Neural cell (in vitro differentiated cells): ENCODE data around the gene GNAQ. TPM values are rescaled to one million over a fixed set of nuclear protein-coding genes. Genes with fewer than 3 reads are reported as not detected.

ENCODE experiments used
- H2AFZ ChIP-seq: fragments of 200-600, 300-800 bp; sonication (generic), shearing (Covaris generic); 2 replicates; pipeline ENCODE4 v1.6.0; 2014; ENCODE audit warnings: low read depth, mild to moderate bottlenecking, antibody characterized with exemption, low read length, moderate library complexity
- H3F3A ChIP-seq: fragments of 200-600 bp; shearing (Covaris generic); 2 replicates; pipeline ENCODE4 v1.6.1; 2016; ENCODE audit warnings: mild to moderate bottlenecking, moderate library complexity, mixed read lengths, antibody characterized with exemption, low read length; ENCODE audit not compliant: insufficient read depth, poor library complexity, severe bottlenecking
- H3K27ac ChIP-seq: fragments of 200-600, 300-800 bp; sonication (generic), shearing (Covaris generic); 2 replicates; pipeline ENCODE4 v1.5.1; 2014; ENCODE audit warnings: mild to moderate bottlenecking, low read length, moderate library complexity
- H3K27me3 ChIP-seq: fragments of 300-800, 200-600 bp; sonication (generic), shearing (Covaris generic); 2 replicates; pipeline ENCODE4 v1.6.0; 2014; ENCODE audit warnings: mild to moderate bottlenecking, low read depth, low read length, moderate library complexity; ENCODE audit not compliant: insufficient read depth
- H3K36me3 ChIP-seq: fragments of 300-800, 200-600 bp; sonication (generic), shearing (Covaris generic); 2 replicates; pipeline ENCODE4 v1.5.1; 2014; ENCODE audit warnings: mild to moderate bottlenecking, antibody characterized with exemption, low read length, moderate library complexity; ENCODE audit not compliant: insufficient read depth
- H3K4me2 ChIP-seq: fragments of 300-800, 200-600 bp; sonication (generic), shearing (Covaris generic); 2 replicates; pipeline ENCODE4 v1.6.0; 2014; ENCODE audit warnings: mild to moderate bottlenecking, low read length
- H3K4me3 ChIP-seq: fragments of 300-800, 200-600 bp; sonication (generic), shearing (Covaris generic); 2 replicates; pipeline ENCODE4 v1.5.1; 2014; ENCODE audit warnings: mild to moderate bottlenecking, low read length, moderate library complexity
- H3K79me2 ChIP-seq: fragments of 200-600 bp; shearing (Covaris generic); replicated peaks from 2 replicates; pipeline ENCODE4 v1.6.0; 2014; ENCODE audit warnings: mild to moderate bottlenecking, low read length, moderate library complexity; ENCODE audit not compliant: insufficient read depth
- H3K9ac ChIP-seq: fragments of 300-800, 200-600 bp; sonication (generic), shearing (Covaris generic); 2 replicates; pipeline ENCODE4 v1.6.1; 2016; ENCODE audit warnings: mild to moderate bottlenecking, low read length, mixed read lengths
- H3K9me2 ChIP-seq: fragments of 200-600 bp; shearing (Covaris generic); 2 replicates; pipeline ENCODE4 v1.6.1; 2016; ENCODE audit warnings: mild to moderate bottlenecking, low read length, mixed read lengths; ENCODE audit not compliant: insufficient read depth
- H3K9me3 ChIP-seq: fragments of 200-600, 300-800 bp; sonication (generic), shearing (Covaris generic); 2 replicates; pipeline ENCODE4 v1.6.1; 2016; ENCODE audit warnings: mild to moderate bottlenecking, mixed run types, low read length, moderate library complexity, mixed read lengths
- H4K20me1 ChIP-seq: fragments of 200-600 bp; shearing (Covaris generic); 2 replicates; pipeline ENCODE4 v1.6.1; 2016; ENCODE audit warnings: mild to moderate bottlenecking, mixed run types; ENCODE audit not compliant: insufficient read depth
- CTCF ChIP-seq: fragments of 450-650 bp; IDR thresholded peaks from 2 replicates; pipeline ENCODE4 v1.5.1; 2014; ENCODE audit warnings: antibody characterized with exemption, mild to moderate bottlenecking, moderate library complexity; ENCODE audit not compliant: poor library complexity, severe bottlenecking
- EP300 ChIP-seq: fragments of 450-650 bp; conservative IDR thresholded peaks from 2 replicates; pipeline ENCODE4 v1.6.1; 2014; ENCODE audit warnings: antibody characterized with exemption, mild to moderate bottlenecking, moderate library complexity; ENCODE audit not compliant: poor library complexity, severe bottlenecking
- EZH2 ChIP-seq: fragments of 200-600, 300-800 bp; shearing (Covaris generic), sonication (generic); IDR thresholded peaks from 2 replicates; pipeline ENCODE4 v1.6.1; 2014; ENCODE audit warnings: antibody characterized with exemption, low read length, borderline replicate concordance, mild to moderate bottlenecking; ENCODE audit not compliant: insufficient read depth, poor library complexity, severe bottlenecking
- MXI1 ChIP-seq: fragments of 450-650 bp; conservative IDR thresholded peaks from 2 replicates; pipeline ENCODE4 v1.6.1; 2014; ENCODE audit warnings: antibody characterized with exemption, mild to moderate bottlenecking; ENCODE audit not compliant: poor library complexity, severe bottlenecking
- POLR2AphosphoS5 ChIP-seq: IDR thresholded peaks from 2 replicates; pipeline ENCODE4 v1.6.1; 2012
- RAD21 ChIP-seq: fragments of 450-650 bp; conservative IDR thresholded peaks from 2 replicates; pipeline ENCODE4 v1.6.1; 2014; ENCODE audit warnings: antibody characterized with exemption, mild to moderate bottlenecking, moderate library complexity
- SMC3 ChIP-seq: fragments of 450-650 bp; conservative IDR thresholded peaks from 2 replicates; pipeline ENCODE4 v1.6.1; 2014; ENCODE audit warnings: antibody characterized with exemption, mild to moderate bottlenecking, moderate library complexity; ENCODE audit not compliant: poor library complexity
- TAF1 ChIP-seq: IDR thresholded peaks from 2 replicates; pipeline ENCODE4 v1.6.1; 2012; ENCODE audit warnings: low read depth
- polyA plus RNA-seq: library from polyadenylated mRNA; depleted of rRNA; stranded (reverse); fragments of >200 nt; gene quantifications from 2 replicates; pipeline ENCODE4 v1.2.3, GENCODE V29; 2014
- TF ChIP-seq, protein P1 (sequence below): IDR thresholded peaks from 2 replicates; pipeline ENCODE4 v1.6.1; 2012; ENCODE audit warnings: borderline replicate concordance

The GNAQ gene
- polyA plus RNA-seq, 1 donor from 2014 or later, result 86.7 TPM

DNA sequence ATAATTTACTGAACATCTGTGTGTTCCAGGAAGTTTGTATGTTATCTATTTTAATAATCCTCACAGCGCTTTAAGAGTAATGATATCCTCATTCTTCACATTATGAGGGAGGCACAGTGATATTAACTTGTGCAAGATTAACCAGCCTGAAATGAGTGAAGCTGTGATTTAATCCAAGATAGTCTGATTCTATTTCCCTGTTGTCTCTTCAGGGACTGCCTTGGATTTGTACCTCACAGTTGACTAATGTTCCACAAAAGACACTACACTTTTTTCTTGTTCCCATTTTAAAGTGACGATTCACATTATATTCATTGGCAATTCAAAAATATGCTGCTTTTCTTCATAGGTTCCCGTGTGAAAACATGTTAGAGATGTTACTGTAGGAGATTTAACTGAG lies 258.2 kb downstream of the GNAQ start:
- TF ChIP-seq, protein P1, sequence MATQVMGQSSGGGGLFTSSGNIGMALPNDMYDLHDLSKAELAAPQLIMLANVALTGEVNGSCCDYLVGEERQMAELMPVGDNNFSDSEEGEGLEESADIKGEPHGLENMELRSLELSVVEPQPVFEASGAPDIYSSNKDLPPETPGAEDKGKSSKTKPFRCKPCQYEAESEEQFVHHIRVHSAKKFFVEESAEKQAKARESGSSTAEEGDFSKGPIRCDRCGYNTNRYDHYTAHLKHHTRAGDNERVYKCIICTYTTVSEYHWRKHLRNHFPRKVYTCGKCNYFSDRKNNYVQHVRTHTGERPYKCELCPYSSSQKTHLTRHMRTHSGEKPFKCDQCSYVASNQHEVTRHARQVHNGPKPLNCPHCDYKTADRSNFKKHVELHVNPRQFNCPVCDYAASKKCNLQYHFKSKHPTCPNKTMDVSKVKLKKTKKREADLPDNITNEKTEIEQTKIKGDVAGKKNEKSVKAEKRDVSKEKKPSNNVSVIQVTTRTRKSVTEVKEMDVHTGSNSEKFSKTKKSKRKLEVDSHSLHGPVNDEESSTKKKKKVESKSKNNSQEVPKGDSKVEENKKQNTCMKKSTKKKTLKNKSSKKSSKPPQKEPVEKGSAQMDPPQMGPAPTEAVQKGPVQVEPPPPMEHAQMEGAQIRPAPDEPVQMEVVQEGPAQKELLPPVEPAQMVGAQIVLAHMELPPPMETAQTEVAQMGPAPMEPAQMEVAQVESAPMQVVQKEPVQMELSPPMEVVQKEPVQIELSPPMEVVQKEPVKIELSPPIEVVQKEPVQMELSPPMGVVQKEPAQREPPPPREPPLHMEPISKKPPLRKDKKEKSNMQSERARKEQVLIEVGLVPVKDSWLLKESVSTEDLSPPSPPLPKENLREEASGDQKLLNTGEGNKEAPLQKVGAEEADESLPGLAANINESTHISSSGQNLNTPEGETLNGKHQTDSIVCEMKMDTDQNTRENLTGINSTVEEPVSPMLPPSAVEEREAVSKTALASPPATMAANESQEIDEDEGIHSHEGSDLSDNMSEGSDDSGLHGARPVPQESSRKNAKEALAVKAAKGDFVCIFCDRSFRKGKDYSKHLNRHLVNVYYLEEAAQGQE, result no peak
- TF ChIP-seq EZH2, result no peak
- TF ChIP-seq EP300, result no peak
- no peak for TF ChIP-seq MXI1
- TF ChIP-seq TAF1, result no peak
- TF ChIP-seq CTCF, result no peak
- no peak for TF ChIP-seq SMC3
- no peak for TF ChIP-seq POLR2AphosphoS5
- TF ChIP-seq RAD21, result no peak
- no peaks in the 10 kb centered on the region for H3K36me3 ChIP-seq
- no peak overlapping the region for H2AFZ ChIP-seq
- H3K4me3 ChIP-seq, result no peak overlapping the region
- H3K9me2 ChIP-seq, result no peaks in the 10 kb centered on the region
- H3F3A ChIP-seq, result no peaks in the 10 kb centered on the region
- no peaks in the 10 kb centered on the region for H4K20me1 ChIP-seq
- no peak overlapping the region for H3K4me2 ChIP-seq
- peaks cover 9% of the 10 kb centered on the region for H3K9me3 ChIP-seq
- H3K27ac ChIP-seq, result no peak overlapping the region
- H3K79me2 ChIP-seq, result peaks cover 23% of the 10 kb centered on the region
- no peaks in the 10 kb centered on the region for H3K27me3 ChIP-seq
- no peak overlapping the region for H3K9ac ChIP-seq

DNA sequence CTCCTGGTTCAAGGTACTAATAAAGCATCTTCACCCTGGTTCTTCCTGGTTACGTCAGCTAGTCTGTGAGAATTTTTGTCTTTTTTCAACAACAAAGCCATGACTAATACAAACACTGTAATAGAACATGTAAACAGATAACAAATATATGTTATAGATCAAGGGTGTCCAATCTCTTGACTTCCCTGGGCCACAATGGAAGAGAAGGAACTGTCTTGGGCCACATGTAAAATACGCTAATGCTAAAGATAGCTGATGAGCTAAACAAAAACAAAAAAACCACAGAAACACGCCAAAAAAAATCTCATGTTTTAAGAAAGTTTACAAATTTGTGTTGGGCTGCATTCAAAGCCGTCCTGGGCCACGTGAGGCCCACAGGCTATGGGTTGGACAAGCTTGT lies 259.0 kb downstream of the GNAQ start:
- no peak overlapping the region for H3K27ac ChIP-seq
- no peaks in the 10 kb centered on the region for H4K20me1 ChIP-seq
- peaks cover 9% of the 10 kb centered on the region for H3K9me3 ChIP-seq
- no peak overlapping the region for H3K4me2 ChIP-seq
- H3K36me3 ChIP-seq, result no peaks in the 10 kb centered on the region
- no peaks in the 10 kb centered on the region for H3F3A ChIP-seq
- TF ChIP-seq SMC3, result no peak
- no peak for TF ChIP-seq EP300
- no peak for TF ChIP-seq TAF1
- TF ChIP-seq, protein P1, result no peak
- TF ChIP-seq RAD21, result no peak
- TF ChIP-seq EZH2, result no peak
- no peak for TF ChIP-seq POLR2AphosphoS5
- no peak for TF ChIP-seq CTCF
- no peak for TF ChIP-seq MXI1
- H3K9ac ChIP-seq, result no peak overlapping the region
- H3K4me3 ChIP-seq, result no peak overlapping the region
- H3K27me3 ChIP-seq, result no peaks in the 10 kb centered on the region
- H3K79me2 ChIP-seq, result peaks cover 15% of the 10 kb centered on the region
- H2AFZ ChIP-seq, result no peak overlapping the region
- H3K9me2 ChIP-seq, result no peaks in the 10 kb centered on the region
